ENCODE measurements around the gene MMP17. TPM values are rescaled to one million over a fixed set of nuclear protein-coding genes. Genes with fewer than 3 reads are reported as not detected.
"Not testable (repeated sequence)": the region's sequence is repeated elsewhere in the genome, so short reads cannot be mapped to it uniquely, and the experiment has no call there.

Gene MMP17
- polyA plus RNA-seq, 3 donors: 2.8 to 78.3 (median 3.0) TPM

DNA sequence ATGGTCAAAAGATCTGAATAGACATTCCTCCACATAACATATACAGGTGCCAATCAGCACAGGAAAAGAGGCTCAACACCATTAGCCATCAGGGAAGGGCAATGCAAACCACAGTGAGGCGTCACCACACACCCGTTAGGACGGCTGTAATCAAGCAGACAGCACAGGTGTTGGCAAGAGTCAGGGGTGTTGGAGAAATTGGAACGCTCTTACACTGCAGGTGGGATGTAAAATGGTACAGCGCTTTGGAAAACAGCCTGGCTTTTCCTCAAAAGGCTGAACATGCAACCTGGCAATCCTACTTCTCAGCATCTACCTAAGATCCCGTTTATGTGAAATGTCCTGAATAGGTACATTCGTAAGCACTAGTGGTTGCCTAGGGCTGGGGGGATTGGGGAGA lies 21.5 kb upstream of the MMP17 start:
- Histone ChIP-seq H3K27ac (ENCODE audit: low read depth in 1 of 2, low read length in 2 of 2) (peak overlapping the region in 1 of 2 donors; percentile 44), H3K79me2 (ENCODE audit: insufficient read depth, low read length) (peaks cover 7% of the 10 kb centered on the region), H3K27me3 (ENCODE audit: control insufficient read depth in 2 of 2, insufficient read depth in 2 of 2, low read length in 2 of 2) (no peaks in the 10 kb centered on the region), H2AFZ (ENCODE audit: insufficient read depth, low read depth, low read length, poor library complexity, severe bottlenecking) (no peak overlapping the region), H3K4me3 (replicated peaks in 1 of 3; ENCODE audit: low read depth in 2 of 3, low read length in 3 of 3) (no peak overlapping the region), H3K4me1 (ENCODE audit: control insufficient read depth in 1 of 2, insufficient read depth in 2 of 2, low read length in 2 of 2) (peaks cover 43 to 51% of the 10 kb centered on the region in 2 donors), H3K4me2 (replicated peaks; ENCODE audit: extremely low read depth, low read length, poor library complexity, severe bottlenecking) (no peak overlapping the region), H4K20me1 (ENCODE audit: insufficient read depth, low read length) (no peaks in the 10 kb centered on the region), H3K9me3 (replicated peaks in 1 of 2; ENCODE audit: control insufficient read depth in 1 of 2, insufficient read depth in 1 of 2, low read length in 2 of 2) (peaks cover 5 to 20% of the 10 kb centered on the region in 2 donors), H3K9ac (ENCODE audit: insufficient read depth, low read length, poor library complexity, severe bottlenecking) (no peak overlapping the region), H3K36me3 (replicated peaks in 1 of 2; ENCODE audit: control insufficient read depth in 1 of 2, insufficient read depth in 2 of 2, low read length in 2 of 2) (peaks cover 8 to 11% of the 10 kb centered on the region in 2 donors)
- peaks cover 5 to 15% of the 10 kb centered on the region in 2 donors for H3K36me3 Mint-ChIP-seq
- peaks cover 38% of the 10 kb centered on the region for H3K4me1 Mint-ChIP-seq
- no peak for TF ChIP-seq CTCF (IDR thresholded peaks at IDR 0.05)
- intact Hi-C loops (cut with micrococcal nuclease): no loop called here
- WGBS (ENCODE audit: insufficient coverage): 80% methylated on average over 1 of the region's 7 CpGs
- H3K27me3 Mint-ChIP-seq (ENCODE audit: low read depth in 3 of 3): peaks cover 0 to 9% (median 3%) of the 10 kb centered on the region in 3 donors
- peaks cover 10 to 25% (median 15%) of the 10 kb centered on the region in 7 donors for H3K9me3 Mint-ChIP-seq
- H3K4me3 Mint-ChIP-seq: peak overlapping the region in 1 of 2 donors; percentile 40
- H3K27ac Mint-ChIP-seq: peak overlapping the region in 4 of 7 donors; percentile 32 to 68 (median 42)
- no peak for DNase-seq

- Histone ChIP-seq H3K36me3 (replicated peaks in 1 of 2; ENCODE audit: control insufficient read depth in 1 of 2, insufficient read depth in 2 of 2, low read length in 2 of 2) (no peaks in the 10 kb centered on the region), H3K27ac (ENCODE audit: low read depth in 1 of 2, low read length in 2 of 2) (peak overlapping the region; percentile 51 to 61), H3K4me3 (replicated peaks in 1 of 3; ENCODE audit: low read depth in 2 of 3, low read length in 3 of 3) (peak overlapping the region; percentile 12 to 60 (median 35)), H3K9ac (ENCODE audit: insufficient read depth, low read length, poor library complexity, severe bottlenecking) (peak overlapping the region; percentile 56), H4K20me1 (ENCODE audit: insufficient read depth, low read length) (no peaks in the 10 kb centered on the region), H3K4me2 (replicated peaks; ENCODE audit: extremely low read depth, low read length, poor library complexity, severe bottlenecking) (peak overlapping the region; percentile 56), H3K9me3 (replicated peaks in 1 of 2; ENCODE audit: control insufficient read depth in 1 of 2, insufficient read depth in 1 of 2, low read length in 2 of 2) (peaks cover 10 to 32% of the 10 kb centered on the region in 2 donors), H2AFZ (ENCODE audit: insufficient read depth, low read depth, low read length, poor library complexity, severe bottlenecking) (no peak overlapping the region), H3K79me2 (ENCODE audit: insufficient read depth, low read length) (peaks cover 16% of the 10 kb centered on the region), H3K4me1 (ENCODE audit: control insufficient read depth in 1 of 2, insufficient read depth in 2 of 2, low read length in 2 of 2) (peaks cover 35 to 43% of the 10 kb centered on the region in 2 donors), H3K27me3 (ENCODE audit: control insufficient read depth in 2 of 2, insufficient read depth in 2 of 2, low read length in 2 of 2) (no peaks in the 10 kb centered on the region)
- H3K9me3 Mint-ChIP-seq: peaks cover 16 to 39% (median 30%) of the 10 kb centered on the region in 7 donors
- DNase-seq: peak; percentile 61 to 72 (median 70)
- H3K27me3 Mint-ChIP-seq (ENCODE audit: low read depth in 3 of 3): peaks cover 0 to 6% (median 3%) of the 10 kb centered on the region in 3 donors
- peak overlapping the region; percentile 63 to 80 for H3K4me3 Mint-ChIP-seq
- TF ChIP-seq CTCF (IDR thresholded peaks at IDR 0.05): no peak
- peaks cover 6 to 21% of the 10 kb centered on the region in 2 donors for H3K36me3 Mint-ChIP-seq
- peaks cover 32% of the 10 kb centered on the region for H3K4me1 Mint-ChIP-seq
- WGBS (ENCODE audit: insufficient coverage): 66% methylated on average over 32 of the region's 44 CpGs
- peak overlapping the region; percentile 30 to 90 (median 87) for H3K27ac Mint-ChIP-seq
- intact Hi-C loops (cut with micrococcal nuclease): no loop called here
Observed at GRCh38 chr12:131808744-131809371, 19.3 kb upstream of the MMP17 start.

GRCh38 chr12:131809476-131810254 lies 18.5 kb upstream of the MMP17 start:
- Histone ChIP-seq H3K79me2 (ENCODE audit: insufficient read depth, low read length) (peaks cover 24% of the 10 kb centered on the region), H3K4me1 (ENCODE audit: control insufficient read depth in 1 of 2, insufficient read depth in 2 of 2, low read length in 2 of 2) (peaks cover 27 to 35% of the 10 kb centered on the region in 2 donors), H3K4me3 (replicated peaks in 1 of 3; ENCODE audit: low read depth in 2 of 3, low read length in 3 of 3) (peak overlapping the region in 1 of 3 experiments; percentile 60), H3K9me3 (replicated peaks in 1 of 2; ENCODE audit: control insufficient read depth in 1 of 2, insufficient read depth in 1 of 2, low read length in 2 of 2) (peaks cover 11 to 32% of the 10 kb centered on the region in 2 donors)
- intact Hi-C loops (cut with micrococcal nuclease); H3K27me3 Mint-ChIP-seq (ENCODE audit: low read depth in 3 of 3); H3K36me3 ChIP-seq (replicated peaks in 1 of 2; ENCODE audit: control insufficient read depth in 1 of 2, insufficient read depth in 2 of 2, low read length in 2 of 2); H3K4me2 ChIP-seq (replicated peaks; ENCODE audit: extremely low read depth, low read length, poor library complexity, severe bottlenecking); H2AFZ ChIP-seq (ENCODE audit: insufficient read depth, low read depth, low read length, poor library complexity, severe bottlenecking); H3K27me3 ChIP-seq (ENCODE audit: control insufficient read depth in 2 of 2, insufficient read depth in 2 of 2, low read length in 2 of 2); H3K27ac ChIP-seq (ENCODE audit: low read depth in 1 of 2, low read length in 2 of 2); DNase-seq; H4K20me1 ChIP-seq (ENCODE audit: insufficient read depth, low read length); H3K9ac ChIP-seq (ENCODE audit: insufficient read depth, low read length, poor library complexity, severe bottlenecking): not testable (repeated sequence)
- WGBS (ENCODE audit: insufficient coverage): no CpG with 5 or more reads among the region's 9 CpGs
- Mint-ChIP-seq H3K36me3 (peaks cover 6 to 26% of the 10 kb centered on the region in 2 donors), H3K4me3 (peak overlapping the region; percentile 63 to 76), H3K4me1 (peaks cover 27% of the 10 kb centered on the region), H3K9me3 (peaks cover 16 to 42% (median 32%) of the 10 kb centered on the region in 7 donors), H3K27ac (peak overlapping the region in 5 of 7 donors; percentile 20 to 88 (median 56))
